ENCODE measurements around the gene MRPS27. TPM values are rescaled to one million over a fixed set of nuclear protein-coding genes. Genes with fewer than 3 reads are reported as not detected.

MRPS27 gene
- polyA plus RNA-seq, 2 of the 4 experiments (the other 2 are of a cell fraction): 81.0 to 141 TPM

- Histone ChIP-seq H3K4me1 (peaks cover 34% of the 10 kb centered on the region), H3K4me3 (no peak overlapping the region), H3K4me2 (peak overlapping the region; percentile 59; the same call in 1 of the 3 replicates), H3K9me3 (no peaks in the 10 kb centered on the region), H3K27ac (peak overlapping the region; percentile 80 to 83)
- DNase-seq (ENCODE audit: low read depth in 1 of 2, low spot score in 1 of 2): no peak
- no peak for TF ChIP-seq PHF8 (IDR thresholded peaks at IDR 0.05; ENCODE audit: borderline replicate concordance, low read depth)
- no peak for TF ChIP-seq JUN (IDR thresholded peaks at IDR 0.05)
- no peak for TF ChIP-seq CHD2 (IDR thresholded peaks at IDR 0.05; ENCODE audit: low read length, partially characterized antibody)
- no peak for TF ChIP-seq HOXB13 (CRISPR knock-in tag; IDR thresholded peaks at IDR 0.05; ENCODE audit: low read depth)
- no peak for TF ChIP-seq EHMT2 (IDR thresholded peaks at IDR 0.05; ENCODE audit: low read depth)
- no peak for TF ChIP-seq MAZ (IDR thresholded peaks at IDR 0.05; ENCODE audit: borderline replicate concordance, low read depth, low read length)
- no peak for TF ChIP-seq RFX5 (IDR thresholded peaks at IDR 0.05)
- TF ChIP-seq FOXS1 (CRISPR knock-in tag; IDR thresholded peaks at IDR 0.05): no peak
- no peak for TF ChIP-seq MYC (IDR thresholded peaks at IDR 0.05; ENCODE audit: borderline replicate concordance, low read length)
- TF ChIP-seq HDAC2 (IDR thresholded peaks at IDR 0.05): no peak
- no peak for TF ChIP-seq PBX3 (IDR thresholded peaks at IDR 0.05)
- TF ChIP-seq BHLHE40 (IDR thresholded peaks at IDR 0.05; ENCODE audit: low read depth, low read length): no peak
- POLR2A ChIA-PET: interaction anchor here (1.8 to 1.9 kb wide), 2 partner anchors 25 to 35 kb away, joined by 5 to 8 read pairs; no protein-coding TSS in a partner anchor
- no peak for FAIRE-seq
- 86% methylated on average over 2 of the region's 2 CpGs for WGBS (ENCODE audit: missing lambda C conversion rate)
- no peak for ATAC-seq
- CTCF ChIA-PET: interaction anchor here (1.2 to 1.8 kb wide), 3 partner anchors 25 to 501 kb away, joined by 4 to 7 read pairs (median 5); no protein-coding TSS in a partner anchor
These were observed 36.7 kb downstream of the MRPS27 start for GRCh38 chr5:72283358-72283757.

GRCh38 chr5:72282878-72283277 lies 37.2 kb downstream of the MRPS27 start:
- ChIA-PET POLR2A (interaction anchor here (1.1 to 1.9 kb wide), 3 partner anchors 25 to 216 kb away, joined by 4 to 8 read pairs (median 5); no protein-coding TSS in a partner anchor), CTCF (interaction anchor here (1.2 to 3.1 kb wide), 4 partner anchors 25 to 500 kb away, joined by 4 to 10 read pairs (median 6); no protein-coding TSS in a partner anchor)
- ATAC-seq: no peak
- DNase-seq (ENCODE audit: low read depth in 1 of 2, low spot score in 1 of 2): no peak
- 92% methylated on average over 2 of the region's 2 CpGs for WGBS (ENCODE audit: missing lambda C conversion rate)
- H3K4me1 ChIP-seq: peaks cover 34% of the 10 kb centered on the region
- no peak for FAIRE-seq
- H3K9me3 ChIP-seq: no peaks in the 10 kb centered on the region
- H3K4me2 ChIP-seq: peak overlapping the region; percentile 59; the same call in 2 of the 3 replicates
- peak overlapping the region; percentile 80 to 83 for H3K27ac ChIP-seq
- no peak overlapping the region for H3K4me3 ChIP-seq
- TF ChIP-seq JUN (IDR thresholded peaks at IDR 0.05): no peak
- TF ChIP-seq CBX8 (IDR thresholded peaks at IDR 0.05): no peak
- no peak for TF ChIP-seq CEBPB (IDR thresholded peaks at IDR 0.05)
- TF ChIP-seq ZNF302 (CRISPR knock-in tag; IDR thresholded peaks at IDR 0.05): no peak
- TF ChIP-seq REST (IDR thresholded peaks at IDR 0.05): no peak
- no peak for TF ChIP-seq EHMT2 (IDR thresholded peaks at IDR 0.05; ENCODE audit: low read depth)
- no peak for TF ChIP-seq ATOH8 (CRISPR knock-in tag; IDR thresholded peaks at IDR 0.05; ENCODE audit: low read depth)
- TF ChIP-seq HES2 (IDR thresholded peaks at IDR 0.05): no peak
- TF ChIP-seq ZC3H11A (IDR thresholded peaks at IDR 0.05): no peak
- TF ChIP-seq HOXB5 (CRISPR knock-in tag; IDR thresholded peaks at IDR 0.05): no peak
- no peak for TF ChIP-seq MYC (IDR thresholded peaks at IDR 0.05; ENCODE audit: borderline replicate concordance, low read length)
- TF ChIP-seq ESRRA (IDR thresholded peaks at IDR 0.05; ENCODE audit: borderline replicate concordance, low read length): no peak
- no peak for TF ChIP-seq HMGXB4 (CRISPR knock-in tag; IDR thresholded peaks at IDR 0.05; ENCODE audit: borderline replicate concordance)
- TF ChIP-seq CTCF (IDR thresholded peaks at IDR 0.05): no peak
- TF ChIP-seq E2F6 (IDR thresholded peaks at IDR 0.05; ENCODE audit: borderline replicate concordance, low read depth): no peak
- TF ChIP-seq HDAC2 (IDR thresholded peaks at IDR 0.05): no peak
- no peak for TF ChIP-seq RARB (CRISPR knock-in tag; IDR thresholded peaks at IDR 0.05)
- TF ChIP-seq GATA3 (IDR thresholded peaks at IDR 0.05; ENCODE audit: borderline replicate concordance): no peak
